Amniotic epithelial cell (primary cell): ENCODE data around the gene PCBP3.
"Not testable (repeated sequence)": the region's sequence is repeated elsewhere in the genome, so short reads cannot be mapped to it uniquely, and the experiment has no call there.

Experiments
- DNase-seq: peaks from one replicate; pipeline ENCODE4 v3.0.0-alpha.2; 2010; ENCODE audit warnings: low read depth

The PCBP3 gene

GRCh38 chr21:45613396-45613795, 30.1 kb upstream of the PCBP3 start:
- DNase-seq, result no peak

GRCh38 chr21:45613881-45614280, 29.6 kb upstream of the PCBP3 start:
- DNase-seq, result no peak

- no peak for DNase-seq
Measured at GRCh38 chr21:45615145-45615711, 28.3 kb upstream of the PCBP3 start.

GRCh38 chr21:45617021-45617921, 26.3 kb upstream of the PCBP3 start:
- DNase-seq, result no peak

- DNase-seq, result no peak
Measured at GRCh38 chr21:45618287-45618686, 25.2 kb upstream of the PCBP3 start.

DNA sequence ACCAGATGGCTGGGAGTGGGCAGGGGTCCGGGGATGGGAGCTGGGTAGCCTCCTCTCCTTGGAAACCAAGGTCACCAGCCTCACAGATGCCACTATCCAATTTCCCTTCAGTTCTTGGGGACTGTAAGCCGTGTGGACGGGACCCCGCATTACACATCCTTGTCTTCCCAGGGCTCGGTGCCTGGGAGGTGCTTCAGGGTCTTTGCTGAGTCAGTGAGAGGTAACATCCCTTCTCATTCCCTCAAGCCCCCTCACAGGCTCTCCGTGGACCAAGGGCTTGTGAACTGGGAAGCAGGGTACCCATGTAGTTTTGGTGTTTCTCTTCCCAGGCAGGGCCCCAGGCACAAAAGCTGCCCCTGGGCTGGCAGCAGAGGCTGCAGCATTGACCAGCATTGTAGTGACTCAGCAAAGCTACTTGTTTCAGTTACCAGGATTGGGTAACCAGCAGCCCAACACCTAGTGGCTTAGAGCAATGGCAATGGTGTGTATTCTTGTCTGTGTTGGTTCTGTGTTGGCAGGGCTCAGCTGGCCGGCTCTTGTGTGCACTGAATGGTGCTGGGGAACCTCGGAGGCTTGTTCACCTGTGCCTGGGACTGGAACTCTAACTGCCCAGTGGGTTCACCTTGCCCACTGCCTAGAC, 24.6 kb upstream of the PCBP3 start:
- peak; percentile 45 for DNase-seq

DNA sequence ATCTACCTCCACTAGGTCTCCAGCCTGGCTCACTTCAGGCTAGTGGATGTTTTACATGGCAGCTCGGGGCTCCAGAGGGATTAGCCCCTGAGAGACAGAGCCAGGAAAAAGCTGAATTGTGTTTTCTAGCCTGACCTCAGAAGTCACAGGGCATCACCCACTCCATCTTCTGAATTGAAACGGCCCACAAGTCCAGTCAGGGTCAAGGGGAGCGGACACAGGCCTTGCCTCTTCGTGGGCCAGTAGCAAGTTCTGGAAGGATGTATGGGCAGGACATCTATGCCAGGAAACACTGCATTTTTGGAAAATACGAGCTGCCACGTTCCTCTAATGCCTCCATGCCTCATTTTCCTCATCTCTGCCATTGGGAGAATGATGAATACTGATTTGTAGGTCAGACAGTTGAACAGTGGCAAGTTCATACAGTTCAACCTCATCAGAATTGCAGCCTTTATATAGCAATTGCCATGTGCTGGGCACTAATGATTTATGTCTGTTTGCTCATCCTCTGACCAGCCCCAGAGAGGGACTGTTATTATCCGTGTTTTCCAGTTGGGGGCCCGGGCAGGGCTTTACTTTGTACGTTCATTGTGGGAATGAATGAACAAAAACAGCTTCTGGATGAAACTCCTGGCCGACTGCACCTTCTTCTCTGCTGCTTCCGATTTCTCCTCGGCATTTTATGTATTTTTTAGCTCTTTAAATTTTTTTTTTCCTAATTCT, 23.2 kb upstream of the PCBP3 start:
- DNase-seq, result no peak

- DNase-seq, result not testable (repeated sequence)
Measured at GRCh38 chr21:45621435-45622331, 21.8 kb upstream of the PCBP3 start.

- no peak for DNase-seq
Measured at GRCh38 chr21:45622416-45623097, 21.0 kb upstream of the PCBP3 start.

DNA sequence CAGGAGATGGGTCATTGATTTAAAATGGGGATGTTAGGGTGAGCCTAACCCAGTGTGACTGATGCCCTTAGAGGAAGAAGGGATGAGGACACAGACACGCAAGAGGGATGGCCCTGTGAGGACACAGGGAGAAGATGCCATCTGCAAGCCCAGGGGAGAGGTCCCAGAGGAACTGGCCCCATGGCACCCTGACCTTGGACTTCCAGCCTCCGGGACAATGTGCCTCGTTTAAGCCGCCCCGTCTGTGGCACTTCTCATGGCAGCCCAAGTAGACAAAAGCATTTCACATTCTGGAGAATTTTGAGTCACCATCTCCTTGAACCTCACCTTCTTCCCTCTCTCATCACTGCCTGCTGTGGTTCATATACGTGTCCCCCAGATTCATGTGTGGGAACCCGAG, 20.1 kb upstream of the PCBP3 start:
- DNase-seq, result no peak

DNA sequence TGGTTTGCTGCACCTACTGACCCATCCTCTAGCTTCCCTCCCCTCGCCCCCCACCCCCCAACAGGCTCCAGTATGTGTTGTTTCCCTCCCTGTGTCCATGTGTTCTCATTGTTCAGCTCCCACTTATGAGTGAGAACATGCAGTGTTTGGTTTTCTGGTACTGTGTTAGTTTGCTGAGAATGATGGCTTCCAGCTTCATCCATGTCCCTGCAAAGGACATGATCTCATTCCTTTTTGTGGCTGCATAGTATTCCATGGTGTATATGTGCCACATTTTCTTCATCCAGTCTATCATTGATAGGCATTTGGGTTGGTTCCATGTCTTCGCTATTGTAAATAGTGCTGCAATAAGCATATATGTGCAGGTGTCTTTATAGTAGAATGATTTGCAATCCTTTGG, 17.4 kb upstream of the PCBP3 start:
- DNase-seq, result not testable (repeated sequence)

DNA sequence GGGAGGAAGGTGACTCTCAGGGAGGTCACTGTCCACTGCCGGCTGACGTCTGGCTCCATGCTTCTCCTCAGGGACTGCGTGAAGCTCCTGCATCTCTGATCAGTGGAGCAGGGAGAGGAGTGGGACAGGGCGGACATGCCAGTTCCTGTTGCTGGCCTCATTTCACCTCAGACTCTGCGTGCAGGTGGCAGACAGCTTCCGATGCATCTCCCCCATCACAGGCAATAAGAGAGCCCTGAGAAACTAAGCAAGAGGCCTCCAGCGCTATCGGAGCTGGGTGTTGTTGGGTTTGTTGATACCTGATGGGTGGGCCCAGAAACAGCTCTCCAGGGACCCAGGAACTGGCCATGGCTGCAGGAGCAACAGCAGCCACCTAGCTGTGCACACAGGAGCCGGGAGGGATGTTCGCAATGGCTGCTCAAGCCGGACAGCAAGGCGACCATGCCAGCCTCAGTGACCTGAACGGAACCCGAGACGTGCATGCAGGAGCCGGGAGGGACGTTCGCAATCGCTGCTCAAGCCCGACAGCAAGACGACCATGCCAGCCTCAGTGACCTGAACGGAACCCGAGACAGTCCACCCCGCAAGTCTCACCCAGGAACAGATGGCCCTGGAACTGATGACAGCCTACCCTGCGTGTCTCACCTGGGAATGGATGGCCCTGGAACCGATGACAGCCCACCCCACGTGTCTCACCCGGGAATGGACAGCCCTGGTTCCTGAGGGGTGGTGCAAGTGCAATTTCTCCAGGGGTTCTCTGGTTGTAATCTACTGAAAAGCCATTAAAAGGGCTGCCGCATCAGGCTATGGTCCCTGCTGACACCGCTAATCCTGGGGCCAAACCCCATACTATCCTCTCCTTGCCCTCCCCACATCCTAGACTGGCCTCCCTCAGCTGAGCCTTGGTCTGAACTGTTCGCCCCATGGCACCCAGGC, 14.2 kb upstream of the PCBP3 start:
- no peak for DNase-seq

GRCh38 chr21:45630066-45630694, 13.3 kb upstream of the PCBP3 start:
- DNase-seq, result no peak

DNA sequence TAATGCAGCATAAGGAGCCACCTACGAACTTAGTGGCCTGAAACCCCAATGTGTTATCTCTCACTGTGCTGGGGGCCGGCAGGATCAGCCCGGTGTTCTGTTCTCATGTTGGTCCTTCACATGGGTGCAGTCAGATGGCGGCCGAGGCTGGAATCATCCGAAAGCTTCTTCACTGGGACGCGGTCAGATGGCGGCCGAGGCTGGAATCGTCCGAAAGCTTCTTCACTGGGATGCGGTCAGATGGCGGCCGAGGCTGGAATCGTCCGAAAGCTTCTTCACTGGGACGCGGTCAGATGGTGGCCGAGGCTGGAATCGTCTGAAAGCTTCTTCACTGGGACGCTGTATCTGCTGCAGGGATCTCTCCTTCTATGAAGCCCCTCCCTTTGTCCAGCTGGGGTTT, 12.6 kb upstream of the PCBP3 start:
- DNase-seq, result no peak

- DNase-seq, result no peak
Measured at GRCh38 chr21:45631540-45631939, 12.0 kb upstream of the PCBP3 start.

DNA sequence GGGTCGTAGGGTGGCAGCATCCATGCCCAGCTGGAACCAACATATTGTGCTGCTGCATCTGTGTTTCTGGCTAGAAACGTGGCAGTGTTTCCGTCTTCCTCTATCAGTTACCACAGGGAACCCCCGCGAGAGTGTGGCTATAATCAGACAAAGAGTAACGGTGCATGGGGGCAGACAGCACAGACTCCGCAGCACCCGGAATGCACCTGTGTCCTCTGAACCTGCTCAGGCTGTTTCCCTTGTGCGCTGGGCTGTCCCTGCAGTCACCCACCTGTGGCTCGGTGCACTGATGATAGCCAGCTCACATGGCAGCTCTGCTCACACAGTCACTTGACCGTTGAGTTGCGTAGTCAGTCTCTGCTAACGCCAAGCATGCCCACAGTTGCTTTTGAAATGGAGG, 11.4 kb upstream of the PCBP3 start:
- no peak for DNase-seq

DNA sequence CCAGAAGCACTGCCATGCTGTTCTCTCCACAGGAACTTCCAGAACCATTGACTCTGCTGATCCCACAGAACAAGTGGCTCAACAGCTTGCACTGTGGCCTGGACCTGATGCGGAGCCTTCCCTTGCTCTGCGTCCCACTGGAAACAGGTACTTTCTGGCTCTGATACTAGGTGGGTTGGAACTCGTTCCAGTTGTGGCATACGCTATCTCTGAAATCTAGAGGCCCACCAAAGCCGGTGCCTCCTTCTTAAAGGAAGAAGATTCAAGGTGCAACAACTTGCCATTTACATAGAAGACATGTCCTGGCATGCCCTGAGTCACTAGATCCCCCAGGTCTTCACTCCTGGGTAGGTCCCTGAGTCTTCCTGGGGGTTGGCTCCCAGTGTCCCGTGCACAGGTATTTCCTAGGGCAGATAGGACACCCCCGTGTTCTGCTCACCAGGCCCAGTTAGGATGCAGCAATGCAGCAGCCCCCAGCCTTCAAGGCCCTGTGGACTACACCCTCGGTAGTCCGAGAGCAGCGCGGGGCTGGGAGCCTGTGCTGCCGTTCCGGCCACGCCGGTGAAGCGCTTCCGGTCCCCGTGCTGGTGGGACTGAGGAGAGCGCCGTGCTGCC, 10.8 kb upstream of the PCBP3 start:
- DNase-seq, result no peak

DNA sequence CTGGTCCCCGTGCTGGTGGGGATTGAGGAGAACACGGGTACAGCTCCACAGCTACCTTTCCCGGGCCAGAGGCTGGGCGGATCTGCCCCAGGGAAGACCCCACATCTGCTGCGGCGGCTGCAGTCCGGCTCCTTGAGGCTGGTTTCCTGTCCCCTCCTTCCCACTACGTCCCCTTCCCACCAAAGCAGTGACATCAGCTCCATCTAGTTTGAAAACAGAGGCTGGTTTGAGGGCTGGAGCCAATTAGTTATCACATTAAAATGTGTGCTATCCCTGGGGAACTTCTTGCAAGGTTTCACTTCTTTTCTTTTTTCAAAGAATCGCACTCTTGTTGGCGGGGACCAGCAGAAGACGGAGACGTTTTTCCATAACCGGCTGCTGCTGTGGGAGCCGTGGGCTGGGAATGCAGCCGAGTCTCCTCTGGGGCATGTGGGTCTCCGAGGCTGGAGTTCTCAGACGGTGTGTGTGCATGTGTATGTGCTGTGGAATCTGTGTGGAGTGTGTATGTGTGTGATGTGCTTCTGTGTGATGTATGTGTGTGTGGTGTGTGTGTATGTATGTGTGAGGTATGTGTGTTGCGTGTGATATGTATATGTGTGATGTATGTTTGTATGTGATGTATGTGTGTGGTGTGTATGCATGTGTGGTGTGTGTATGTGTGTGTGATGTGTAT, 8.9 kb upstream of the PCBP3 start:
- DNase-seq, result no peak
